HCT116 (cell line): ENCODE data around the gene FREM1. TPM values are rescaled to one million over a fixed set of nuclear protein-coding genes. Genes with fewer than 3 reads are reported as not detected.

Source experiments
- ATAC-seq: fragments of 200-7000 bp; cut with Tn5 transposase; 2 replicates; pipeline ENCODE4 v1.9.1; 2020; ENCODE audit warnings: mild to moderate bottlenecking, moderate library complexity
- BruUV-seq: library from RNA; stranded (reverse); fragments of 400-500 nt; replicated peaks from 2 replicates; lab custom pipeline; 2021; lab: Mats Ljungman, UMichigan
- CTCF ChIA-PET: fragments of 300-600 bp; sonication (Branson Sonifier 250); formaldehyde crosslinking; loops from one replicate; lab custom pipeline; 2021; ENCODE audit warnings: antibody characterized with exemption; lab: Charles Lee
- POLR2A ChIA-PET: fragments of 300-600, 350-600 bp; sonication (Branson Sonifier 250); formaldehyde crosslinking; loops from one replicate; lab custom pipeline; 2021; ENCODE audit warnings: antibody characterized with exemption; lab: Charles Lee
- RAD21 ChIA-PET, 2 experiments: fragments of 300-600 bp; sonication (Branson Sonifier 250); formaldehyde crosslinking; loops; one replicate each; lab custom pipeline; 2023; ENCODE audit warnings: low total read pairs in 2 of 2; ENCODE audit not compliant: uncharacterized antibody in 2 of 2, unreplicated experiment in 2 of 2, low non-redundant PET in 1 of 2; lab: Charles Lee
- DNase-seq: peaks from one replicate; pipeline ENCODE4 v3.0.0-alpha.2; 2010; ENCODE audit warnings: low read depth, low spot score
- H2AFZ ChIP-seq: fragments of 200-600 bp; shearing (Covaris generic), sonication (generic); 2 replicates; pipeline ENCODE4 v1.6.1; 2017; ENCODE audit warnings: low read depth, mixed run types, mixed read lengths, antibody characterized with exemption, low read length; ENCODE audit not compliant: poor library complexity, severe bottlenecking
- H3K27ac ChIP-seq: 2 replicates; pipeline ENCODE4 v1.5.1; 2012; ENCODE audit warnings: low read depth, low read length
- H3K27me3 ChIP-seq: fragments of 200-600 bp; sonication (generic); 2 replicates; pipeline ENCODE4 v1.6.1; 2016; ENCODE audit warnings: mixed run types, low read length, mixed read lengths; ENCODE audit not compliant: insufficient read depth
- H3K36me3 ChIP-seq, 2 experiments: fragments of 200-500 bp in 1 of 2; fragments of 200-600 bp in 1 of 2; sonication (Bioruptor generic) in 1 of 2; sonication (generic) in 1 of 2; 2 replicates each; pipeline versions ENCODE4 v1.5.1 to v1.6.1; 2014 to 2016; ENCODE audit warnings: low read length in 2 of 2, inconsistent platforms in 1 of 2, mixed read lengths in 1 of 2, mixed run types in 1 of 2; ENCODE audit not compliant: insufficient read depth in 2 of 2, control insufficient read depth in 1 of 2
- H3K4me1 ChIP-seq, 2 experiments: fragments of 200-600 bp in 1 of 2; sonication (generic) in 1 of 2; 2 replicates each; pipeline versions ENCODE4 v1.5.1 to v1.6.1; 2012 to 2017; ENCODE audit warnings: low read length in 2 of 2, inconsistent platforms in 1 of 2, mild to moderate bottlenecking in 1 of 2, mixed read lengths in 1 of 2, mixed run types in 1 of 2, moderate library complexity in 1 of 2; ENCODE audit not compliant: insufficient read depth in 2 of 2, control insufficient read depth in 1 of 2
- H3K4me2 ChIP-seq: fragments of 200-600 bp; sonication (generic); 2 replicates; pipeline ENCODE4 v1.6.1; 2017; ENCODE audit warnings: mixed run types, low read length, mixed read lengths
- H3K4me3 ChIP-seq, 2 experiments: fragments of 200-600 bp in 1 of 2; sonication (generic) in 1 of 2; replicated peaks in 1 of 2; 2 replicates each; pipeline ENCODE4 v1.5.1; 2011 to 2016; ENCODE audit warnings: low read length in 2 of 2, control low read depth in 1 of 2, low read depth in 1 of 2, mild to moderate bottlenecking in 1 of 2, mixed read lengths in 1 of 2, mixed run types in 1 of 2
- H3K79me2 ChIP-seq: fragments of 200-600 bp; sonication (generic); 2 replicates; pipeline ENCODE4 v1.6.1; 2017; ENCODE audit warnings: mild to moderate bottlenecking, mixed run types, low read length, moderate library complexity, mixed read lengths; ENCODE audit not compliant: insufficient read depth
- H3K9ac ChIP-seq: fragments of 200-600 bp; sonication (generic); 2 replicates; pipeline ENCODE4 v1.6.1; 2016; ENCODE audit warnings: low read length, mixed read lengths
- H3K9me2 ChIP-seq: fragments of 200-600 bp; sonication (generic), shearing (Covaris generic); 2 replicates; pipeline ENCODE4 v1.6.1; 2017; ENCODE audit warnings: mixed run types, mild to moderate bottlenecking, moderate library complexity; ENCODE audit not compliant: insufficient read depth
- H3K9me3 ChIP-seq, 2 experiments: fragments of 200-500 bp in 1 of 2; fragments of 200-600 bp in 1 of 2; sonication (Bioruptor generic) in 1 of 2; sonication (generic) in 1 of 2; 2 replicates each; pipeline ENCODE4 v1.6.1; 2014 to 2017; ENCODE audit warnings: low read length in 2 of 2, mixed read lengths in 2 of 2, inconsistent platforms in 1 of 2, low read depth in 1 of 2, mild to moderate bottlenecking in 1 of 2, mixed run types in 1 of 2, moderate library complexity in 1 of 2; ENCODE audit not compliant: control insufficient read depth in 1 of 2, insufficient read depth in 1 of 2
- H4K20me1 ChIP-seq: fragments of 200-600 bp; sonication (generic), shearing (Covaris generic); 2 replicates; pipeline ENCODE4 v1.6.1; 2017; ENCODE audit warnings: mixed run types, mild to moderate bottlenecking, moderate library complexity; ENCODE audit not compliant: insufficient read depth
- CBX3 ChIP-seq: IDR thresholded peaks from 2 replicates; pipeline ENCODE4 v1.6.1; 2012; ENCODE audit warnings: low read depth
- CEBPB ChIP-seq: IDR thresholded peaks from 2 replicates; pipeline ENCODE4 v1.6.1; 2012; ENCODE audit warnings: low read depth
- CTCF ChIP-seq, 3 experiments: fragments of 200-600 bp in 1 of 3; sonication (generic) in 1 of 3; IDR thresholded peaks in 2 of 3; conservative IDR thresholded peaks in 1 of 3; 2 replicates each; pipeline ENCODE4 v1.5.1; 2012 to 2017; ENCODE audit warnings: low read depth in 2 of 3, low read length in 2 of 3, antibody characterized with exemption in 1 of 3, borderline replicate concordance in 1 of 3, control low read depth in 1 of 3, mild to moderate bottlenecking in 1 of 3, mixed read lengths in 1 of 3, mixed run types in 1 of 3, moderate library complexity in 1 of 3; ENCODE audit not compliant: insufficient read depth in 1 of 3
- EGR1 ChIP-seq: IDR thresholded peaks from 2 replicates; pipeline ENCODE4 v1.6.1; 2012; ENCODE audit warnings: low read depth
- EZH2phosphoT487 ChIP-seq: fragments of 200-600 bp; IDR thresholded peaks from 2 replicates; pipeline ENCODE4 v1.6.1; 2018; ENCODE audit warnings: antibody characterized with exemption, borderline replicate concordance
- FOSL1 ChIP-seq: IDR thresholded peaks from 2 replicates; pipeline ENCODE4 v1.6.1; 2012; ENCODE audit warnings: low read depth
- POLR2A ChIP-seq: IDR thresholded peaks from 2 replicates; pipeline ENCODE4 v1.7.0; 2011; ENCODE audit warnings: borderline replicate concordance; ENCODE audit not compliant: insufficient read depth, insufficient read length; ENCODE audit errors: extremely low read depth
- RAD21 ChIP-seq: IDR thresholded peaks from 2 replicates; pipeline ENCODE4 v1.6.1; 2012; ENCODE audit warnings: low read depth, mild to moderate bottlenecking
- SP1 ChIP-seq: IDR thresholded peaks from 2 replicates; pipeline ENCODE4 v1.6.1; 2012; ENCODE audit warnings: low read depth
- SRF ChIP-seq: IDR thresholded peaks from 2 replicates; pipeline ENCODE4 v1.6.1; 2012; ENCODE audit warnings: low read depth
- YY1 ChIP-seq: IDR thresholded peaks from 2 replicates; pipeline ENCODE4 v1.6.1; 2011; ENCODE audit warnings: low read length, low read depth, moderate library complexity, mild to moderate bottlenecking; ENCODE audit not compliant: insufficient replicate concordance; ENCODE audit errors: extremely low read depth
- ZNF274 ChIP-seq: fragments of 200-500 bp; sonication (Bioruptor generic); IDR thresholded peaks from 2 replicates; pipeline ENCODE4 v1.6.1; 2014; ENCODE audit warnings: mild to moderate bottlenecking, low read depth, low read length, inconsistent platforms
- intact Hi-C: fragments of 100-400 bp; cut with micrococcal nuclease; formaldehyde crosslinking; loops from 2 replicates; pipeline ENCODE4 v1.10.0; 2022
- total RNA-seq: library from RNA; stranded (reverse); gene quantifications from one replicate; pipeline ENCODE4 v1.2.1, GENCODE V29; 2021; ENCODE audit not compliant: unreplicated experiment

The FREM1 gene
- total RNA-seq, 1 experiment from 2014 or later, result 0.12 TPM

- Histone ChIP-seq H3K4me1 (no peaks in the 10 kb centered on the region), H4K20me1 (no peaks in the 10 kb centered on the region), H3K36me3 (no peaks in the 10 kb centered on the region), H3K27ac (no peak overlapping the region), H2AFZ (no peak overlapping the region), H3K79me2 (no peaks in the 10 kb centered on the region), H3K27me3 (peaks cover 10% of the 10 kb centered on the region), H3K9ac (no peak overlapping the region), H3K4me2 (no peak overlapping the region), H3K4me3 (no peak overlapping the region), H3K9me3 (no peaks in the 10 kb centered on the region), H3K9me2 (no peaks in the 10 kb centered on the region)
- ChIA-PET CTCF (no interaction called here), RAD21 (interaction anchor here in 1 of 2 experiments (0.7 kb wide), 1 partner anchor 358 kb away, joined by 4 read pairs; no protein-coding TSS in a partner anchor), POLR2A (no interaction called here)
- ATAC-seq (no peak), DNase-seq (no peak)
- TF ChIP-seq YY1, result no peak
- no TSS peak for BruUV-seq
- intact Hi-C loops, result no loop called here
These were observed 131.7 kb downstream of the FREM1 start for GRCh38 chr9:14778565-14778964.

- H3K9me3 ChIP-seq, result no peaks in the 10 kb centered on the region
- intact Hi-C loops, result no loop called here
- H3K36me3 ChIP-seq, result no peaks in the 10 kb centered on the region
- H3K9me2 ChIP-seq, result no peaks in the 10 kb centered on the region
- RAD21 ChIA-PET, result no interaction called here
- CTCF ChIA-PET, result no interaction called here
- no peak for ATAC-seq
- TF ChIP-seq EGR1 (no peak), ZNF274 (no peak), EZH2phosphoT487 (no peak), FOSL1 (no peak), RAD21 (no peak), CBX3 (no peak), SRF (no peak), CEBPB (no peak), POLR2A (no peak), CTCF (IDR thresholded peaks at IDR 0.05 in 2 of 3, conservative IDR thresholded peaks at IDR 0.05 in 1 of 3; ENCODE audit: borderline replicate concordance in 1 of 3, insufficient read depth in 1 of 3, low read depth in 2 of 3, low read length in 2 of 3) (no peak), SP1 (no peak)
- H3K4me3 ChIP-seq, result no peak overlapping the region
- no peak overlapping the region for H2AFZ ChIP-seq
- no peaks in the 10 kb centered on the region for H3K4me1 ChIP-seq
- H3K27me3 ChIP-seq, result 0 out of 2 replicates have a peak, but pooled peaks cover 7% of the 10 kb centered on the region
- H3K9ac ChIP-seq, result no peak overlapping the region
- DNase-seq, result no peak
- no peaks in the 10 kb centered on the region for H4K20me1 ChIP-seq
- H3K79me2 ChIP-seq, result no peaks in the 10 kb centered on the region
- BruUV-seq, result no TSS peak
- H3K27ac ChIP-seq, result no peak overlapping the region
- no peak overlapping the region for H3K4me2 ChIP-seq
- POLR2A ChIA-PET, result no interaction called here
These were observed 134.3 kb downstream of the FREM1 start for GRCh38 chr9:14775917-14776316.
